IPS-15b (cell line): Measurements from ENCODE around the gene CSN2.
"Not testable (repeated sequence)": the region's sequence is repeated elsewhere in the genome, so short reads cannot be mapped to it uniquely, and the experiment has no call there.

ENCODE experiments used
- H3K27me3 ChIP-seq: one replicate; pipeline ENCODE4 v1.6.1; 2013; ENCODE audit warnings: low read length; ENCODE audit not compliant: control insufficient read depth, insufficient read depth
- H3K36me3 ChIP-seq: one replicate; pipeline ENCODE4 v1.6.1; 2013; ENCODE audit warnings: low read length; ENCODE audit not compliant: control insufficient read depth, insufficient read depth
- H3K4me1 ChIP-seq: one replicate; pipeline ENCODE4 v1.6.1; 2013; ENCODE audit warnings: mild to moderate bottlenecking, low read length; ENCODE audit not compliant: control insufficient read depth, insufficient read depth
- H3K4me3 ChIP-seq: one replicate; pipeline ENCODE4 v1.5.1; 2013; ENCODE audit warnings: low read depth, low read length
- H3K9ac ChIP-seq: one replicate; pipeline ENCODE4 v1.6.1; 2013; ENCODE audit warnings: low read depth, mild to moderate bottlenecking, low read length
- H3K9me3 ChIP-seq: one replicate; pipeline ENCODE4 v1.6.1; 2013; ENCODE audit warnings: mild to moderate bottlenecking, low read length; ENCODE audit not compliant: control insufficient read depth, insufficient read depth

The CSN2 gene

GRCh38 chr4:69970071-69970470, 4.5 kb upstream of the CSN2 start:
- no peaks in the 10 kb centered on the region for H3K4me1 ChIP-seq
- no peaks in the 10 kb centered on the region for H3K27me3 ChIP-seq
- no peak overlapping the region for H3K9ac ChIP-seq
- H3K36me3 ChIP-seq: no peaks in the 10 kb centered on the region
- H3K9me3 ChIP-seq: no peaks in the 10 kb centered on the region
- no peak overlapping the region for H3K4me3 ChIP-seq

GRCh38 chr4:69957209-69957608, 8.3 kb downstream of the CSN2 start:
- no peak overlapping the region for H3K9ac ChIP-seq
- H3K4me3 ChIP-seq: no peak overlapping the region
- no peaks in the 10 kb centered on the region for H3K4me1 ChIP-seq
- H3K36me3 ChIP-seq: no peaks in the 10 kb centered on the region
- no peaks in the 10 kb centered on the region for H3K9me3 ChIP-seq
- H3K27me3 ChIP-seq: no peaks in the 10 kb centered on the region

- Histone ChIP-seq H3K36me3 (no peaks in the 10 kb centered on the region), H3K9ac (no peak overlapping the region), H3K4me1 (no peaks in the 10 kb centered on the region), H3K27me3 (no peaks in the 10 kb centered on the region), H3K9me3 (no peaks in the 10 kb centered on the region), H3K4me3 (no peak overlapping the region)
Measured at GRCh38 chr4:69951602-69952001, 13.9 kb downstream of the CSN2 start.

- Histone ChIP-seq H3K9ac (no peak overlapping the region), H3K36me3 (no peaks in the 10 kb centered on the region), H3K4me1 (no peaks in the 10 kb centered on the region), H3K27me3 (no peaks in the 10 kb centered on the region), H3K9me3 (no peaks in the 10 kb centered on the region), H3K4me3 (no peak overlapping the region)
Measured at GRCh38 chr4:69936566-69936965, 29.0 kb downstream of the CSN2 start.

- H3K27me3 ChIP-seq: no peaks in the 10 kb centered on the region
- no peaks in the 10 kb centered on the region for H3K36me3 ChIP-seq
- no peak overlapping the region for H3K4me3 ChIP-seq
- no peak overlapping the region for H3K9ac ChIP-seq
- H3K9me3 ChIP-seq: no peaks in the 10 kb centered on the region
- no peaks in the 10 kb centered on the region for H3K4me1 ChIP-seq
Measured at GRCh38 chr4:69934150-69934549, 31.4 kb downstream of the CSN2 start.

- Histone ChIP-seq H3K4me1 (no peaks in the 10 kb centered on the region), H3K4me3 (no peak within 1 kb of the TSS)
Measured at GRCh38 chr4:69930768-69931167, 34.8 kb downstream of the CSN2 start, which contains the start of gene CSN1S1. CSN1S1 (plus strand) TSS chr4:69931068; CDS start chr4:69932556, 1,488 bp downstream.

GRCh38 chr4:69923782-69924410, 41.6 kb downstream of the CSN2 start:
- peaks cover 31% of the 10 kb centered on the region for H3K27me3 ChIP-seq
- H3K9ac ChIP-seq, H3K4me3 ChIP-seq, H3K9me3 ChIP-seq, H3K36me3 ChIP-seq, H3K4me1 ChIP-seq: not testable (repeated sequence)

More at GRCh38 chr4:69930768-69931167, 34.8 kb downstream of the CSN2 start, which contains the start of gene CSN1S1:
- Histone ChIP-seq H3K9ac (no peak within 1 kb of the TSS), H3K27me3 (no peaks in the 10 kb centered on the region), H3K36me3 (no peaks in the 10 kb centered on the region), H3K9me3 (no peaks in the 10 kb centered on the region)

GRCh38 chr4:69920874-69921273, 44.7 kb downstream of the CSN2 start:
- Histone ChIP-seq H3K36me3 (no peaks in the 10 kb centered on the region), H3K4me1 (no peaks in the 10 kb centered on the region), H3K9ac (no peak overlapping the region), H3K9me3 (no peaks in the 10 kb centered on the region), H3K27me3 (peaks cover 44% of the 10 kb centered on the region), H3K4me3 (no peak overlapping the region)

- Histone ChIP-seq H3K9ac (no peak overlapping the region), H3K4me3 (no peak overlapping the region), H3K27me3 (no peaks in the 10 kb centered on the region), H3K36me3 (no peaks in the 10 kb centered on the region), H3K9me3 (no peaks in the 10 kb centered on the region), H3K4me1 (no peaks in the 10 kb centered on the region)
Measured at GRCh38 chr4:69910016-69910782, 55.3 kb downstream of the CSN2 start.

- Histone ChIP-seq H3K9ac (no peak overlapping the region), H3K36me3 (no peaks in the 10 kb centered on the region), H3K4me3 (no peak overlapping the region), H3K9me3 (no peaks in the 10 kb centered on the region), H3K27me3 (no peaks in the 10 kb centered on the region), H3K4me1 (no peaks in the 10 kb centered on the region)
Measured at GRCh38 chr4:69909195-69909594, 56.3 kb downstream of the CSN2 start.

GRCh38 chr4:69907151-69907550, 58.4 kb downstream of the CSN2 start:
- no peak overlapping the region for H3K4me3 ChIP-seq
- H3K4me1 ChIP-seq: no peaks in the 10 kb centered on the region
- no peak overlapping the region for H3K9ac ChIP-seq
- H3K27me3 ChIP-seq: no peaks in the 10 kb centered on the region
- H3K9me3 ChIP-seq: no peaks in the 10 kb centered on the region
- no peaks in the 10 kb centered on the region for H3K36me3 ChIP-seq
